Neuronal stem cell (in vitro differentiated cells): ENCODE results near the gene UBXN7.
"Not testable (repeated sequence)": the region's sequence is repeated elsewhere in the genome, so short reads cannot be mapped to it uniquely, and the experiment has no call there.

Source experiments
- DNase-seq: peaks from one replicate; pipeline ENCODE4 v3.0.0-alpha.2; 2013; ENCODE audit warnings: low spot score
- H2AFZ ChIP-seq: one replicate; pipeline ENCODE4 v1.6.1; 2013; ENCODE audit warnings: mild to moderate bottlenecking, low read length, inconsistent platforms
- H2AK5ac ChIP-seq: 2 replicates; pipeline ENCODE4 v1.6.1; 2013; ENCODE audit warnings: low read depth, mild to moderate bottlenecking, inconsistent platforms, low read length, moderate library complexity, mixed read lengths
- H2BK120ac ChIP-seq: 2 replicates; pipeline ENCODE4 v1.6.1; 2013; ENCODE audit warnings: low read depth, mild to moderate bottlenecking, inconsistent platforms, low read length, moderate library complexity, mixed read lengths
- H2BK12ac ChIP-seq: one replicate; pipeline ENCODE4 v1.6.1; 2013; ENCODE audit warnings: low read length, inconsistent platforms
- H2BK15ac ChIP-seq: 2 replicates; pipeline ENCODE4 v1.6.1; 2013; ENCODE audit warnings: mild to moderate bottlenecking, low read length, inconsistent platforms, mixed read lengths
- H2BK5ac ChIP-seq: one replicate; pipeline ENCODE4 v1.6.1; 2013; ENCODE audit warnings: inconsistent platforms, mild to moderate bottlenecking, low read length, moderate library complexity
- H3K14ac ChIP-seq: one replicate; pipeline ENCODE4 v1.6.1; 2013; ENCODE audit warnings: low read length, inconsistent platforms
- H3K18ac ChIP-seq: 2 replicates; pipeline ENCODE4 v1.6.1; 2013; ENCODE audit warnings: low read length, inconsistent platforms
- H3K23ac ChIP-seq: 2 replicates; pipeline ENCODE4 v1.6.1; 2013; ENCODE audit warnings: low read depth, mild to moderate bottlenecking, mixed read lengths, low read length, inconsistent platforms; ENCODE audit not compliant: poor library complexity
- H3K27ac ChIP-seq: replicated peaks from 3 replicates; pipeline ENCODE4 v1.5.1; 2013; ENCODE audit warnings: low read length, inconsistent platforms
- H3K27me3 ChIP-seq, 3 experiments: 2 replicates each; pipeline ENCODE4 v1.6.1; 2013; ENCODE audit warnings: low read length in 3 of 3, mild to moderate bottlenecking in 2 of 3, inconsistent platforms in 1 of 3, low read depth in 1 of 3, mixed read lengths in 1 of 3, moderate library complexity in 1 of 3; ENCODE audit not compliant: control insufficient read depth in 3 of 3, insufficient read depth in 3 of 3
- H3K36me3 ChIP-seq, 2 donors: replicated peaks in 1 of 2; 2 replicates each; pipeline ENCODE4 v1.6.1; 2013; ENCODE audit warnings: low read length in 2 of 2; ENCODE audit not compliant: control insufficient read depth in 2 of 2, insufficient read depth in 2 of 2
- H3K4ac ChIP-seq: 2 replicates; pipeline ENCODE4 v1.6.1; 2013; ENCODE audit warnings: inconsistent platforms, mild to moderate bottlenecking, low read length, moderate library complexity
- H3K4me1 ChIP-seq, 2 donors: 1 replicate in 1 of 2; 2 replicates in 1 of 2; pipeline ENCODE4 v1.6.1; 2013; ENCODE audit warnings: low read length in 2 of 2, low read depth in 1 of 2; ENCODE audit not compliant: control insufficient read depth in 2 of 2, insufficient read depth in 1 of 2
- H3K4me2 ChIP-seq: one replicate; pipeline ENCODE4 v1.6.1; 2013; ENCODE audit warnings: mild to moderate bottlenecking, low read length, inconsistent platforms; ENCODE audit not compliant: insufficient read depth, poor library complexity, severe bottlenecking
- H3K4me3 ChIP-seq, 2 donors: 2 replicates each; pipeline ENCODE4 v1.5.1; 2013; ENCODE audit warnings: low read length in 2 of 2, mild to moderate bottlenecking in 2 of 2, inconsistent platforms in 1 of 2, moderate library complexity in 1 of 2
- H3K79me1 ChIP-seq: one replicate; pipeline ENCODE4 v1.6.1; 2013; ENCODE audit warnings: low read depth, mild to moderate bottlenecking, inconsistent platforms, low read length, moderate library complexity
- H3K9ac ChIP-seq: one replicate; pipeline ENCODE4 v1.6.1; 2013; ENCODE audit warnings: mild to moderate bottlenecking, low read depth, low read length, inconsistent platforms; ENCODE audit not compliant: poor library complexity
- H3K9me3 ChIP-seq, 2 donors: replicated peaks in 1 of 2; 2 replicates each; pipeline versions ENCODE3 to v1.6.1; 2013; ENCODE audit warnings: low read length in 2 of 2, mild to moderate bottlenecking in 2 of 2, inconsistent platforms in 1 of 2, low read depth in 1 of 2, mixed read lengths in 1 of 2, moderate library complexity in 1 of 2; ENCODE audit not compliant: control insufficient read depth in 2 of 2, insufficient read depth in 1 of 2
- H4K8ac ChIP-seq: one replicate; pipeline ENCODE4 v1.6.1; 2013; ENCODE audit warnings: low read depth, mild to moderate bottlenecking, inconsistent platforms, low read length, moderate library complexity
- H4K91ac ChIP-seq: one replicate; pipeline ENCODE4 v1.6.1; 2013; ENCODE audit warnings: low read length, low read depth, mild to moderate bottlenecking, inconsistent platforms; ENCODE audit not compliant: poor library complexity
- WGBS, 2 donors: extraction: QIAGEN DNeasy Blood & Tissue Kit; methylation state at CpG; one replicate each; pipeline ENCODE4 v1.1.7; 2013; ENCODE audit warnings: missing lambda C conversion rate in 2 of 2, mixed read lengths in 1 of 2; ENCODE audit not compliant: insufficient read length in 2 of 2, insufficient replicate concordance in 1 of 2; ENCODE audit errors: extremely low coverage in 2 of 2; 5-methylcytosine and 5-hydroxymethylcytosine counted together

Gene UBXN7

DNA sequence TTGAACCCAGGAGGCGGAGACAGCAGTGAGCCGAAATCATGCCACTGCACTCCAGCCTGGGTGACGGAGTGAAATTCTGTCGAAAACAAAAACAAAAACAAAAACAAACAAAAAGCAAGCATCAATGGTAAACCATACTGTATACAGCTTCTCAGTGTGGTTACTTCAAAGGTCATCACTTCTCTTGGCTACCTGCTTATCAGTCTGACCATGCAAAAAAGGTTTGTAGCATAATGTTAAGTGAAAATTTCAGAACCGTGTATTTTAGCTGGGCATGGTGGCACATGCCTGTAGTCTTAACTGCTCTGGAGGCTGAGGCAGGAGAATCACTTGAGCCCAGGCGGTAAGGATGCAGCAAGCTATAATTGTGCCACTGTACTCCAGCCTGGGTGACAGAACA, 4.2 kb downstream of the UBXN7 start:
- Histone ChIP-seq H2BK5ac (no peak overlapping the region), H3K23ac (no peak overlapping the region), H3K36me3 (peaks cover 5 to 51% of the 10 kb centered on the region in 2 donors), H2BK12ac (no peak overlapping the region), H3K4me1 (peaks cover 3 to 4% of the 10 kb centered on the region in 2 donors), H3K4ac (no peak overlapping the region), H4K91ac (no peak overlapping the region), H3K14ac (no peak overlapping the region), H2AFZ (no peak overlapping the region), H3K4me3 (no peak overlapping the region), H3K9me3 (peaks cover 0 to 7% of the 10 kb centered on the region in 2 donors), H3K18ac (no peak overlapping the region), H2AK5ac (no peak overlapping the region), H3K4me2 (no peak overlapping the region), H2BK15ac (no peak overlapping the region), H3K27me3 (no peaks in the 10 kb centered on the region), H2BK120ac (no peak overlapping the region), H4K8ac (no peak overlapping the region), H3K27ac (no peak overlapping the region), H3K79me1 (peaks cover 12% of the 10 kb centered on the region), H3K9ac (no peak overlapping the region)
- DNase-seq: no peak
- no CpG with 5 or more reads among the region's 6 CpGs for WGBS, 2 donors

DNA sequence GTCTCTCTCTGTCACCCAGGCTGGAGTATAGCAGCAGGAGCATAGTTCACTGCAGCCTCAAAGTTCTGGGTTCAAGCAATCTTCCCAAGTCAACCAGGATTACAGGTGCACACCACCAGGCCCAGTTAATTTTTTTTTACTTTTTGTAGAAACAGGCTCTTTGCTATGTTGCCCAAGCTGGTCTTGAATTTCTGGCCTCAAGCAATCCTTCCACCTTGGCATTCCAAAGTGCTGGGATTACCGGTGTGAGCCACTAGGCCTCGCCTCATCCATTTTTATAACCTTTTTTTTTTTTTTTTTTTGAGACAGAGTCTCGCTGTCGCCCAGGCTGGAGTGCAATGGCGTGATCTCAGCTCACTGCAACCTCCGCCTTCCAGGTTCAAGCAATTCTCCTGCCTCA, 7.8 kb downstream of the UBXN7 start:
- not testable (repeated sequence) for H2BK120ac ChIP-seq, H2BK12ac ChIP-seq, H3K18ac ChIP-seq, H3K4ac ChIP-seq, H3K27me3 ChIP-seq, H3K14ac ChIP-seq, H4K91ac ChIP-seq, H3K4me3 ChIP-seq, DNase-seq, H2BK15ac ChIP-seq, H4K8ac ChIP-seq, H2AFZ ChIP-seq, H3K79me1 ChIP-seq, H3K23ac ChIP-seq, H3K4me2 ChIP-seq, H3K4me1 ChIP-seq, H3K9ac ChIP-seq, H2AK5ac ChIP-seq, H3K27ac ChIP-seq, H2BK5ac ChIP-seq
- WGBS, 2 donors: no CpG with 5 or more reads among the region's 6 CpGs
- Histone ChIP-seq H3K9me3 (peaks cover 0 to 14% of the 10 kb centered on the region in 2 donors), H3K36me3 (peaks cover 5 to 53% of the 10 kb centered on the region in 2 donors)

GRCh38 chr3:196423044-196423781, 9.0 kb downstream of the UBXN7 start:
- H3K9me3 ChIP-seq: peaks cover 0 to 26% of the 10 kb centered on the region in 2 donors
- H2BK15ac ChIP-seq: no peak overlapping the region
- peaks cover 5 to 53% of the 10 kb centered on the region in 2 donors for H3K36me3 ChIP-seq
- H3K27ac ChIP-seq: no peak overlapping the region
- no peak overlapping the region for H2BK12ac ChIP-seq
- DNase-seq: no peak
- no peaks in the 10 kb centered on the region for H3K27me3 ChIP-seq
- H3K4me1 ChIP-seq: no peaks in the 10 kb centered on the region
- no peak overlapping the region for H2BK120ac ChIP-seq
- H3K4ac ChIP-seq: peak overlapping the region; percentile 55
- no peak overlapping the region for H2AFZ ChIP-seq
- no peak overlapping the region for H2BK5ac ChIP-seq
- WGBS, 2 donors: no CpG with 5 or more reads among the region's 10 CpGs
- peak overlapping the region; percentile 12 for H3K14ac ChIP-seq
- H3K23ac ChIP-seq: no peak overlapping the region
- H3K9ac ChIP-seq: peak overlapping the region; percentile 55
- no peak overlapping the region for H3K4me3 ChIP-seq
- H4K91ac ChIP-seq: no peak overlapping the region
- no peak overlapping the region for H3K4me2 ChIP-seq
- no peak overlapping the region for H2AK5ac ChIP-seq
- H4K8ac ChIP-seq: no peak overlapping the region
- H3K18ac ChIP-seq: peak overlapping the region; percentile 60
- peaks cover 9% of the 10 kb centered on the region for H3K79me1 ChIP-seq

DNA sequence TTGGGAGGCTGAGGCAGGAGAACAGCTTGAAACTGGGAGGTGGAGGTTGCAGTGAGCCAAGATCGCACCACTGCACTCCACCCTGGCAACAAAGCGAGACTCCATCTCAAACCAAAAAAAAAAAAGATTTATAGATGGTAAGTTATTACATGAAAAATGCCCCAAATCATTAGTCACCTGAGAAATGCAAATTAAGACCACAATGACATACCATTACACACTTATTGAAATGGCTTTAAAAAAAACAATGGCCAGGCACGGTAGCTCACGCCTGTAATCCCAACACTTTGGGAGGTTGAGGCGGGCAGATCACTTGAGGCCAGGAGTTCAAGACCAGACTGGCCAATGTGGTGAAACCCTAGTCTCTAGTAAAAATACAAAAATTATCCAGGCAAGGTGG, 10.6 kb downstream of the UBXN7 start:
- not testable (repeated sequence) for H3K4ac ChIP-seq, DNase-seq
- no CpG with 5 or more reads among the region's 5 CpGs for WGBS, 2 donors

More for the DNA sequence above, 10.6 kb downstream of the UBXN7 start:
- not testable (repeated sequence) for H4K91ac ChIP-seq, H3K14ac ChIP-seq, H2AK5ac ChIP-seq, H3K27me3 ChIP-seq, H2BK5ac ChIP-seq, H3K79me1 ChIP-seq, H2BK15ac ChIP-seq, H2AFZ ChIP-seq, H4K8ac ChIP-seq, H3K4me2 ChIP-seq, H3K9ac ChIP-seq, H3K27ac ChIP-seq, H3K23ac ChIP-seq, H3K18ac ChIP-seq, H2BK12ac ChIP-seq, H3K4me1 ChIP-seq, H3K4me3 ChIP-seq, H2BK120ac ChIP-seq
- Histone ChIP-seq H3K36me3 (peaks cover 0 to 46% of the 10 kb centered on the region in 2 donors), H3K9me3 (peaks cover 0 to 28% of the 10 kb centered on the region in 2 donors)
